HG03175 (cell line): ENCODE data around the gene PDK3.

Source experiments
- ATAC-seq: cut with Tn5 transposase; IDR thresholded peaks from one replicate; pipeline ENCODE4 v1.9.1; 2021; ENCODE audit warnings: mild to moderate bottlenecking, moderate library complexity; ENCODE audit not compliant: unreplicated experiment

PDK3 gene

DNA sequence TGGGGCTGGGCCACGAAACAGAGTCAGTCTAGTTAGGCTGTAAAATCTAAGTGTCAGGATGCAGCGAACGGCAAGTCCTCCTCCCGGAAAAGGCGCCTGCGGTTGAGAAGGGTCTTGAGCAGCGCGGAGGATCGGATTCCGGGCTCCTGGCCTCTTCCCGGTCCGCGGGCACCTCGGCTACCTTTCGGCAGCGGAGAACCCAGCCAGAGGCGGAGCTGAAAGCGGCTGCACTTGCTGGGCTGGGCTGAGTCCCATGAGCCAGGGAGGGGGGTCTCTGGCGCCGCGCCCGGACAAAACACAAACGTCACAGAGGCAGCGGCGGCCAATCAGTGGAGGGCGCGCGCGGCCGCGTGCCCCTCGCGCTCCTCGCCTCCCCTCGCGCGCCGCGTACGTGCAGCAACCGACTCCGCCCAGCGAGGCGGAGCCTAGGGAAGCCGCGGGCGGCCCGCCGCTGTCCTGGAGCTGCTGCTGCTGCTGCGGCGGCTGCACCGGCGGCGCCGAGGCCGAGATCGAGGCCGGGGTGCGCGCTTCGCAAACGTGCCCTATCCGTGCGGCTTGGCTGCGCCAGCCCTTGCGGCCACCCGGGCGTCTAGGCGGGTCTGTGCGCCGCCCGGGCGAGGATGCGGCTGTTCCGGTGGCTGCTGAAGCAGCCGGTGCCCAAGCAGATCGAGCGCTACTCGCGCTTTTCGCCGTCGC, at the start of gene PDK3:
PDK3 (plus strand) TSS at position 451 of the 696 bp plus-strand sequence; CDS start at position 621, 170 bp downstream.
- ATAC-seq, result peak; percentile 96

DNA sequence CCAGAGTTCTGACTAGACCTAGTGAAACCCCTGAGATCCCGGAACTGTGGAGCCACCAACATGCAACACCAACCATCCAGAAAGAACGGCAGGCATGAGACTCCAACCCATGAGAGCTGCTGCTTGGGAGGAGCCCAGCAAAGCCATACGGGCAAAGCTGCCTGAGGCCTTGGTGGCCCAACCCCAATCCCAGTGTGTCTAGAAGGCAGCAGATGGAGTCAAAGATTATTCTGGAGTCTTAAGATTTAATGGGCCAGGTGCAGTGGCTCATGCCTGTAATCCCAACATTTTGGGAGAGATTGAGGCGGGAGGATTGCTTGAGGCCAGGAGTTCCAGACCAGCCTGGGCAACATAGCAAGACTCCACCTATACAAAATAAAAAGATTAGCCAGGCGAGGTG, 49.2 kb upstream of the PDK3 start:
- no peak for ATAC-seq

DNA sequence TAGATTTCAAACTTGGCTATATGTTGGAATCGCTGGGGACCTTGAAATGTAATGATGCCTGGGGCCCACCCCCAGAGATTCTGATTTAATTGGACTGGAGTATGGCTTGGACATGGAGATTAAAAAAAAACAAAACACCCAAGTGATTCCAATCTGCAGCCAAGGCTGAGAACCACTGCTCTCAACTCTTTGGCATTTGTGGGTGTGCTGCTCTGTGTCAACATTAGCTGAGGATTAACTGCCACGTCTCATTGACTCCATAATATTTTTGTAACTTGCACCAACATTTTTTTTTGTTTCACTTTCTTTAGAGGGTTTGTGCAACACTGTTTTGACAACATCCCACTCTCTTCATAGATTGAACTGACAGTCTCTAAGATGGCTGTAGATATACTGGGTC, 41.1 kb upstream of the PDK3 start:
- ATAC-seq, result no peak

DNA sequence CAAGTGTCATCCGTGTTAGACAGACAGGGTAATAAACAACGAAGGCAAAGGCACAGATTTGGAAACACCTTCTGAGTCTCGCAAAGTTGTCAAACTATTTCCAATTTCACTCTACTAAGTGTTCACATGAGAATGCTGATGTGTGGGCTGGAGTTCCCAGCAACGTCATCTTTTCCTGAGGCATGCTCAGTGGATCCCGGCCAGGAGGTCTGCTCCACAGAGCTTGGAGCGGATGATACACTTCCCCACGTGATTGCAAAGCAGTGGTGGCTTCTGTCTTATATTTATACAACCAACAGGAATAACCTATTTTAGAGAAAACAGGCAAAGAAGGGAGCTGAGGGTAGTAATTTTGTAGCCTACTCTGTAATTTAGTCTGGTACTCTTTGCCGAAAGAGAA, 40.1 kb upstream of the PDK3 start:
- no peak for ATAC-seq

DNA sequence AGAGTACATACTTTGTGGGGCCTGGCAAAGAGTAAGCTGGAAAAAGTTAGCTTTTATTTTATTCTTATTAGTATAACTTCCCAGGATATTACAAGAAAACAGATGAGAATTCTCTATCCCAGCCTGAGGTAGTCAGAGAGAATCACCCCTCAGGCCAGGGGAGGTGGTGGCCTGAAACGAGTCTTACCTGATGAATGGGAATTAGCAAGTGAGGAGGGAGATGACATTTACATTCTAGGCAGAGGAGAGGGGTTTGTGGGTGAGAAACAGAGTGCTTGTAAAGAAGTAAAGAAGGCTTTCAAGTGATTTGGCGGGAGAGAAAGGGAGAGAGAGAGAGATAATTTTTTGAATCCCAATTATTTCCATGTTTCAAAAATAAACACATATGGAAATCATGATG, 39.3 kb upstream of the PDK3 start:
- ATAC-seq, result no peak

DNA sequence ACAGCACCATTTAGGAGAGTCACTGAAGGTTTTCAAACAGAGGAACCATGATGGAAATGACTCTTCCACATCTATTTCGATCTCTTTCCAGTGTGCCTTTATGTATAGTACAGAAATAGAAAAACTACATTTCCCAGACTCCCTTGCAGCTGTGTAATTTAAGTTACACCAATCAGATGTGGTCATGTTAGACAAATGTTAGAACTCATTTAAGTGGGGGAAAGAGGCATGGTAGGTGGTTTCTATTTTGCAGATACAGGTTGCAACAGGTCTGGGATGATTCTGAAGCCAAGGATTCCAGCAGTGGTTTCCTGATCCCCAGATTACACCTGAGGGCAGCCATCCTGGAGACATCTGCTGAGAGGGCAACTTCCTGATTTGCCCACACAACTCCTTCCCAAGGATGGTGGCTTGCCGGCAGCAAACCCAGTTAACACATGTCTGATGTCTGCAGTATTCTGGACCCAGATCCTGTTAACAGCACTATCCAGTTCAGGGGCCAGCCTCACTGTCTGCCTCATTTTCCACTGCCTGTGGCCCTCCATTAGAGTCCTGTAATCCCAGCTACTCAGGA, 38.7 kb upstream of the PDK3 start:
- no peak for ATAC-seq

DNA sequence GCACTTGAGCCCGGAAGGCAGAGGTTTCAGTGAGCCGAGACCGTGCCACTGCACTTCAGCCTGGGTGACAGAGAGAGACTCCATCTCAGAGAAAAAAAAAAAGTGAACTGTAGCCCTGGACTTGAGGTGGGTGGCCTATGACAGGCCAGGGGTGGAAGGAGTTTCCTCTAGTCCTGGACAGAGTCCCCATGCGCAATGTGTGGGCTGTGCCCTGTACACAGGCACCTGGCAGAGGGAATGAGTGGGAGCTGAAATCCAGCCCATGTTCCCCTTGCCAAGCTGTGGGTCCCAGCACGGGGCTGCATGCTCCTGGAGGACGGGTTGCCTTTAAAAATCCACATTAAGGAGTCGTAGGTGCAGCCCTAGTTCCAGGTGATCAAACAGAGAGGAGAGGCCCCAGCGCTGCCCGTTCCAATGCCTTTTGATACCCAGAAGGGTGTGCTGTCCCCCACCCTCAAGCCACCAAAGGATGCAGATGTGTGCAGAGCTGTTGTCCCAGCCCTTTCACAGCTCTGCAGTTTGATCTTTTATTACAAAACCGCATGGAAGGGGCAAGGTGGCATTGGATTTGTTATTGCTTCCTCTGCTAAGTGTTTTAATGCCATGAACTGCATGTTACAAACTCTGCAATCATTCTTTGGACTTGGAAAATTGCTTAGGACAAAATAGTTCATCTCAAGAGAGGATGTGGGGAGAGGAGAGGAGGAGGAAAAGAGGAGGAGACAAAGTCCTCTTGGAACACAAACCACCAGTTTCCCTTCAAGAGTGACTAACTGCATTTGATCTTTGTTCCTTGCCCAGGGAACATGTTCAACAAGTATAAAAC, 38.0 kb upstream of the PDK3 start:
- ATAC-seq, result no peak

DNA sequence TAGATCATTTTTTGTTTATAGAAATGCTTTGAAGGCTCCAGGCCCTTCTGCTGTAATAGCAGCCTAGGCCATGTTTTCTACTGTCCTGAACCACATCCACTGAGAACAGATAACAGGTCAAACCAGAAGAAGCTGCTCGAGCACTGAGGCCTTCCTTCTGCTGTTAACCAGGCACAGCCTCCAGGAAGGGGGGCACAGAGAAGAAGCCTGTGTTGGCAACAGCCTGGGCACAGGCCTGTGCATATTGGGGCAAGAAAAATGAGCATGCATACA, 37.4 kb upstream of the PDK3 start:
- ATAC-seq, result no peak

DNA sequence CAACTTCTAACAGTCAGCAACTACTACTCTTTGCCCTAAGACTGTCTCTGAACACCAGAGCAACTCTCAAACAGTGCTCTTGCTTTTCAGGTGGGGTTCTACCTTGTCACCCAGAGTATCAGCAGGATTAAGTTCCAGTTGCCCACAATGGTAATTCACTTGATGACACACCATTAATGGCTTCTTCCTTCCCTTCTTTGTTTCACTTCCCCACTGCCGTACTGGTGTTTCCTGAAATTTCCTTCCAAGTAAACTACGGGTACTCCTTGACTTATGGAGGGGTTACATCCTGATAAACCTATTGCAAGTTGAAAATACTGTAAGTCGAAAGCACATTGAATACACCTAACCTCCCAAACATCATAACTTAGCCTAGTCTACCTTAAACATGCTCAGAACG, 36.6 kb upstream of the PDK3 start:
- no peak for ATAC-seq

DNA sequence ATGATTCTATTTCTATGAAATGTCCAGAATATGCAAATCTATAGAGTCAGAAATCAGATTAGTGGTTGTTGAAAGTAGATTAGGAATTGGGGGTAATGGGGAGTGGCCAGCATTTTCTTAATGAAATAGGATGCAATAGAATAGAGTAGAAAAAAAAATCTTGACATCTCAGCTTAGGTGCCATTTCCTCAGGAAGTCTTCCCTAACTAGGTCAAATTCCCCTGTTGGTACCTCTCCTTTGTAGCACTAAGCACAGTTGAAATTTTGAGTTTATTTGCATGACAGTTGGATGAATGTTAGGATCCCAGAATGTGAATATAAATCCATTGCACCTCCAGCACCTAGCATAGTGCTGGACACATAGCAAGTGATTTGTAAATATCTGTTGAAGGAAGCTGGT, 30.0 kb upstream of the PDK3 start:
- ATAC-seq, result no peak

DNA sequence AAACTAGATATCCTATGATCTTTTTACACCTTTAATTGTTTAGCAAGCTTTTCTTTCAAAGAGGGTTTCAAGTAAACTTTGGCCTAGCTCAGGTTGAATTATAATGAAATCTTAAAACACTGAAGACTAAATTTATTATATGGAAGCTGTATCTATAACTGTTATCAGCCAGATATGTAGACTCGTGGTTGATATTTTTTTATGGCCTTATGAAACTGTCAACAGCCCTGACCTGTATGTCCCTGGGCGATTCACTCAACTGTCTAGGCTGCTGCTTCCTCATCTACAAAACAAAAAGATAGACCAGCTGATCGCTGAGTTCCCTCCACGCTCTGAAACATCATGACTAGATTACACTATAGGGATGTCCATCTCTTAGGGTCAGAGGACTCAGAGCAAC, 21.2 kb upstream of the PDK3 start:
- no peak for ATAC-seq

DNA sequence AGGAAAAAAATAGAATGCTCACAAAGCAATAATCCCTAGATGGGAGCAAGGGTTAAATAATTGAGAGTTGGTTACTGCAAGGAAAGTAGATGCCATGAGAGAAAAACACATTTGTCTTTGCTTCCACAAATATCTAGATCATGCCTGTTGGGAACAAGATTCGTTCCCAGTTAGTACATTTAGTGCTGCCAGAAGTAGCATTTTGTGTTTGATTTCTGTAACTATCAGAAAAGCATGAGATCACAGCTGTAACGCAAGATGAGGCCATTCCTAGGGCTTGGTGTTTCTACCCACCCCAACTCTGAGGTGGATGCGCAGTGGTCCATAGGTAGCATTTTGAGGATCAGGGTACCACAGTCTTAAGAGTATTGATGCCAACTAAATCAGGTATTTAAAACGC, 20.4 kb upstream of the PDK3 start:
- ATAC-seq, result no peak

DNA sequence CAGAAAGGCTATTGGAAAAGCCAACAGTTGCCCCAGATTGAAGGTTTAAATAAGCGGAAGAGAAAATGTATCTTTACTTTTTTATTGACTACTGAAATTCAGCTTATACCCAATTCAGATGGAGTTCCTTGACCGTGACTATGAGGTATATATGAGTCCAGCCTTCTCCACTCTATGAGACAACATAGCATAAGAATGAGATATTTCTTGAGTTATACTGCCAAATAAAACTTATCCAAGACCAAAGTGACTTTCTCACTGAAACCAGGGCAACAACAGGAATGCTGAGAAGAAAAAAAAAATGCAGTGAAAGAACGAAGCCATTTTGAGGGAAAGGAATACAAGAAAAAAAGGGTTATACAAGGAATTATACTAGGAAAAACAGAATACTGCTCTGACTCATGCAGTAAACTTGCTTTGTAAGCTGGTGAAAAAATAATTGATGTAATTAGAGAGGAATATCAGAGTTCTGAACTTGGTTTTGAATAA, 16.3 kb upstream of the PDK3 start:
- ATAC-seq, result no peak

DNA sequence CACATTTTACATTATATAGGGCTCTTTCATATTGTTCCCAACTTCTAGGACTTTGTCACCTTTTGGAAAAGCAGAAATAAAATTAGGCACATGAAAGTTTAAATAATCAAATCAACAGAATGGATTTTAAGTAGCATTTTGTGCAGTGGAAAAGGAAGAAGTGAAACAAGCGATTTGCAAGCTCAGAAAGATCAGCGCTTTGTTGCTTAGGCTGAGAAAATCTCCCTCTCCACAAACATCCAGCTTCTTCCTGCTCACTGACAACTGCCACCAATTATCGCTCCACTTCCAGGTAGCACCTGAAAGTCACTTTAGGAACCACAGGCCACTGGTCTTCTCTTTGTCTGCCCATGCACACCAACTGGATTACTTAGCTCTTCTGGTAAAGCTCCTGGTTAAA, 2.0 kb upstream of the PDK3 start:
- ATAC-seq, result no peak

DNA sequence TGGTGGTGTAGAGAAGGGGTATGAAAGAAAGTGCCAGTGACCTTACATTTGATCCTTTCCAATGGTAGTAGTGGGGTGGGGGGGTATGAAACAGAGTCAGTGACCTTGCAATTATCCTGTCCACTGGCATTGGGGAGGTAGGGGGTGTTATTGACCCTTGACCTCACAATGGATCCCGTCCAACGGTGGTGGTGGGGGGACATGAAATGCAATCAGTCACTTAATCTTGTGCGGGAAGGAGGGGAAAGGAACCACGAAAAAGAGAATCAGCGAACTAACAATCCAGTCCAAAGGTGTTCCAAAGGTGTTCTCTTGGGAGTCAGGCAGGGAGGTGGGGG, 619 bp upstream of the PDK3 start:
- no peak for ATAC-seq

DNA sequence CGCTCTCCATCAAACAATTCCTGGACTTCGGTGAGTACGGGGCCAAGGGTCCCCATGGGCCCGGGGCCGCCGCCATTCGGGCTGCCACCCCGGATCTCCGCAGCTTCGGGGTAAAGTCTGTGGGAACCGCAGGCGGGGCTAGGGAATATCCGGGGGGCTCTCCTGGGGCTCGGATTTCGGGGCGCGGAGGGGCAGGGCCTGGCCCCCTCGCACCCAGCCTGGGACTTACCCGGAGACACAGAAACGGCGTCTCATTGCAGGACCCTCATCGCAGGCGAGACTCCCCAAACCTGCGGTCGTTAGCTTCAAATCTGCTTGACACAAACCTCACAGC, 413 bp downstream of the PDK3 start:
- ATAC-seq, result peak; percentile 7

DNA sequence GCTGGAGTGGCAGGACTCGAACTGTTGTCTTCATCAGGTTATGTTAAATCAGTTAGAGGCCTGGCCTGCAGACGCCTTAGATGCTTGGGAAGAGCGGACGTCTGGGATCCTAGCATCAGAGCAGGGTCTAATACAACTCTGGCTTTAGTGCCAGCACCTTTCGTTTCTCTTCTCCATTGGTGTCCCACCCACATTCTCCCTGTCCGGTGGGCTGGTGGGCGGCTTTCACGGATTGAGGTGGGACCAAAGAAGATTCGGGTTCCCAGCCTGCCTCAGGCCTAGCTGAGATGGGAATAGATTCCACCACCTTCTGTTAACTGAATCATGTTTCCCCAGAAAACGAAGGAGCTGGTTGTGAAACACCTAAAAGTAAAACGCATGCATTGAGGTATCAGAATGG, 939 bp downstream of the PDK3 start:
- no peak for ATAC-seq

DNA sequence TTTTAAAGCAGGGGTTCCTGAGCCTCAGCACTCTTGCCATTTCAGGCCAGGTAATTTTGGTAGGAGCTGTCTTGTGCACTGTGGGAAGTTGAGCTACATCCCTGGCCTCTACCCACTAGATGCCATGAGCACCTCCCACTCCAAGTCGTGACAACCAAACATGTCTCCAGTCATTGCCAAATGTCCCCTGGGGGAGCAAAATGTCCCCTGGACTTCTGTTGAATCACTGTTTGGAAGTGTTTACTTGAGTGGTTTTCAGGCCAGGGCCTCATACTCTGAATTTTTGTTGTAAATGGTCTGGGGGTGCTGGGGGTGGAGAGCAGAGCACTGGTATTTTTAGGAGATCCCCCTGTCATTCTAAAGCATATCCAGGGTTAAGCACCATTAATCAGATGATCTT, 3.2 kb downstream of the PDK3 start:
- no peak for ATAC-seq

DNA sequence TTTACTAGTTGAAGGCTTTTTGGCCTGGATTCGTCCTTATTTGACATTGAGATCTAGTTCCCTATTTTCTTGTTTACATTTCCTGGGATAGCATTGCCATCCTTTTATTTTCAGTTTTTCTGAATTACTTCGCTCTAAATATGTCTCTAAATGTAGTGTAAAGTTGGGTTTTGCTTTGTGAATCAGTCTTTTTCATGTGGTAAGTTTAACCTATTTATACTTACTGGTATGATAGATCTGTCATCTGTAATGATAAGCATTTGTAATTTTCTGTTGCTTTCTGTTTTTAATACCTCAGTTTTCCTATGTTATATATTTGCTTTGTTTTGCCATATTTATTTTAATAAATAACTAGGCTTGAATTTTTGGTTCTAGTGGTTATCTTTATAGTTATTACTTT, 6.7 kb downstream of the PDK3 start:
- no peak for ATAC-seq

DNA sequence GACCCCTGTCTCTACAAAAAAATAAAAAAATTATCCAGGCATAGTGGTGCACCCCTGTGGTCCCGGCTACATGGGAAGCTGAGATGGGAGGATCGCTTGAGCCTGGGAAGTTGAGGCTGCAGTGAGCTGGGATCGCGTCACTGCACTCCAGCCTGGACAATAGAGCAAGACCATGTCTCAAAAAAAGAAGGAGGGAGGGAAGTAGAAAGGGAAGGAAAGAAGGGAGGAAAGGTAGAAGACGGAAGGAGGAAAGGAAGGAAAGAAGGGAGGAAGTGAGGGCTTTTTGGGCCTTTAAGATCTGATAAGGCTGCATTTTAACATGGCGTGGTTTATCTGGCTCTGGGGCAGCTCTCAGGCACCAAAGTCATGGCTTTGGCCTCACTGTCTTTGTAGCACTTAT, 10.4 kb downstream of the PDK3 start:
- no peak for ATAC-seq

DNA sequence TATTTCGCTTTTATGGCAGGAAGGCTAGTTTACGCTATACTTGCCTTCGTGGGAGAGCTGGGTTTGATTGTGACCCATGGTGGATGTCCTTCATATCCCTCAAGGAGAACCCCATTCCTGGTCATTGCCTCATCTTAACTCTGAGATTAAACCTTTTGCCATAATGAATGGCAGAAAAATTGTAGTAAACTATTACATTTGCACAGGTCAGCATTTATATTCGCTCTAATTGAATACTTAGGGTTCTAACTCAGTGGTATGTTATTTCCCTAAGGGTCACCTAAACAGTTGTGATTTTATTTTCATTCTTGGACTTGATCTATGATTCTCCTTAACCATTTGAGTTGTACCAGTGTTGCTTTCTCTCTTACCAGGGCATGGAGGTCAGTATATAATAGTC, 13.4 kb downstream of the PDK3 start:
- no peak for ATAC-seq

DNA sequence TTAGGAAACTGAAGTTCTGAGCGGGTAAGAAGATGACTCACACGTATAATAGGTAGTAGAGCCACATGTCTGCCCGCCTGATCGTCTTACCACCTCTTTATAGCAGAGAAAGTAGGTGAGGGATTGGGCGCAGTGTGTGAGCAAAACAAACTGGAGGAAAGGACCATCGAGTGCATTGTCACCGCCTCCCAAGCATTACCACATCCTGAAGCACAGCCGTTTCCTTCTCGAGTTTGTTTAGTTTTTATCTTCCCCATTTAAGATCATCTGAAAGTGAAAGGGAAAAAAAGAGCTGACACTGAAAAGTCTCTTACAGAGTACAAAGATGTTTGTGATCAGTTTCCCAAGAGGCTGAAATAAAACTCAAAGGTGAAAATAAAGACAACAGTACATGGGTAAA, 14.8 kb downstream of the PDK3 start:
- peak; percentile 93 for ATAC-seq
